H1 (cell line): ENCODE measurements around the gene RPL19. TPM values are rescaled to one million over a fixed set of nuclear protein-coding genes. Genes with fewer than 3 reads are reported as not detected.
A peak's percentile ranks its signal among the peaks of the same experiment; 100 is the strongest.

ENCODE experiments used
- ASH2L ChIP-seq: fragments of 200-600, 300-600 bp; sonication (generic); IDR thresholded peaks from one replicate; pipeline ENCODE4 v1.7.1; 2017; ENCODE audit warnings: low read length
- ATF2 ChIP-seq: IDR thresholded peaks from 2 replicates; pipeline ENCODE4 v1.6.1; 2012; ENCODE audit warnings: low read length, inconsistent platforms
- E2F6 ChIP-seq: IDR thresholded peaks from 2 replicates; pipeline ENCODE4 v1.6.1; 2012; ENCODE audit warnings: inconsistent platforms
- SIRT6 ChIP-seq: IDR thresholded peaks from one replicate; pipeline ENCODE4 v1.7.1; 2012; ENCODE audit warnings: low read length, inconsistent platforms
- SP4 ChIP-seq: IDR thresholded peaks from 2 replicates; pipeline ENCODE4 v1.6.1; 2012; ENCODE audit warnings: low read length, inconsistent platforms
- SUZ12 ChIP-seq: fragments of 200-600 bp; sonication (generic); IDR thresholded peaks from 2 replicates; pipeline ENCODE4 v1.6.1; 2012; ENCODE audit warnings: mild to moderate bottlenecking, inconsistent platforms, low read length, moderate library complexity, mixed read lengths
- TAF7 ChIP-seq: optimal IDR thresholded peaks from 2 replicates; pipeline ENCODE3; 2011; ENCODE audit warnings: low read depth, mild to moderate bottlenecking, inconsistent platforms, low read length, moderate library complexity, borderline replicate concordance
- TCF12 ChIP-seq: IDR thresholded peaks from 2 replicates; pipeline ENCODE4 v1.6.1; 2011; ENCODE audit warnings: low read depth, mild to moderate bottlenecking, low read length
- ZNF274 ChIP-seq: IDR thresholded peaks from 2 replicates; pipeline ENCODE4 v1.7.0; 2012; ENCODE audit warnings: low read length, borderline replicate concordance; ENCODE audit errors: extremely low read depth
- polyA plus RNA-seq, 7 experiments: library from polyadenylated mRNA; depleted of rRNA in 3 of 7; stranded (reverse) in 5 of 7; unstranded in 2 of 7; fragments of >200 nt in 5 of 7; fragments of 200-250 nt in 2 of 7; gene quantifications; 1 replicate in 5 of 7; 2 replicates in 1 of 7; 4 replicates in 1 of 7; pipeline versions ENCODE4 v1.2.1 to v1.2.3, GENCODE V29; 2011 to 2013; ENCODE audit warnings: missing spikeins in 2 of 7, mixed read lengths in 2 of 7
- total RNA-seq: library from RNA; stranded (reverse); fragmentation: NEBNext Ultra II Directional; extraction: Animal tissue kit (Norgen Biotek cat#: 25700); gene quantifications from 2 replicates; pipeline ENCODE4 v1.2.1, GENCODE V29; 2021

The RPL19 gene
- total and polyA plus RNA-seq, 2 of the 8 experiments (the other 6 are each of a cell fraction or from before 2014, with no cell fraction given) = 2,108 to 2,182 TPM

DNA sequence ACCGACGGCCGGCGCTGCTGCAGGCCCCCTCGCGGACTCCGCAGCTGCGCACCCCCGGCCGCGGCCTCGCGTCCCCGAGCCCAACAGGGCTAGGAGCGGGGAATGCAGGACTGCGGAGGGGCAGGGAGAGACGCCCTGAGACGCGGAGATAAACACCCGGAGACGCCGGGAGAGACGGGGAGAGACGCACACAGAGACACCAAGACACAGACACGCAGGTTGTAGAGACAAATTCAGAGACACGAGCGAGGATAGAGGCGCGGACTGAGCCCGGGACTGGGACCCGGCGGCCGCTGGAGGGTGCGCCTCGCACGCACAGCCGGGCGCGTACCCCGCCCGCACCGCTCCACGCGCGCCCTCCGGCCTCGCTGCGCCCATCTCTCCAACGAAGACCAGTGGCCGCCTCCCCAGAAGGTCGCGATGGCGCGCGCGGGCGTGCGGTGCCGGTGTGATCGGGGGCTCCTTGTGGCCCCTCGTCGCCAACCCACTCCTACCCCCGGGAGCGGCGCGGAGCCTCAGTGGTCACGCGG lies 24.8 kb downstream of the RPL19 start (continued):
- TF ChIP-seq ZNF274 = no peak
- TF ChIP-seq ASH2L = peak; percentile 54
- peak; percentile 94 for TF ChIP-seq SUZ12
- no peak for TF ChIP-seq E2F6
- TF ChIP-seq TAF7 = no peak
- no peak for TF ChIP-seq SP4
- TF ChIP-seq ATF2 = no peak
- no peak for TF ChIP-seq TCF12
- no peak for TF ChIP-seq SIRT6
